Breast epithelium (tissue), 4 donors: Measurements from ENCODE around the gene AGAP3. TPM values are rescaled to one million over a fixed set of nuclear protein-coding genes. Genes with fewer than 3 reads are reported as not detected.

Source experiments
- DNase-seq, 2 donors: peaks; one replicate each; pipeline ENCODE4 v3.0.0-alpha.2; 2019; ENCODE audit warnings: low spot score in 2 of 2
- H3K27ac ChIP-seq, 2 donors: fragments of 200-600 bp; sonication (generic) in 1 of 2; one replicate each; pipeline ENCODE4 v1.5.1; 2016 to 2019; ENCODE audit warnings: mild to moderate bottlenecking in 1 of 2
- H3K27me3 ChIP-seq, 2 donors: fragments of 200-600 bp; sonication (generic) in 1 of 2; one replicate each; pipeline versions ENCODE4 v1.5.1 to v1.6.0; 2017 to 2019; ENCODE audit warnings: control low read depth in 1 of 2, mild to moderate bottlenecking in 1 of 2
- H3K36me3 ChIP-seq: fragments of 200-600 bp; one replicate; pipeline ENCODE4 v1.5.1; 2019
- H3K4me1 ChIP-seq, 2 donors: fragments of 200-600 bp; sonication (generic); one replicate each; pipeline ENCODE4 v1.5.1; 2016 to 2019; ENCODE audit warnings: control low read depth in 1 of 2
- H3K4me3 ChIP-seq, 3 donors: fragments of 200-600 bp; sonication (generic); 1 replicate in 2 of 3; 2 replicates in 1 of 3; pipeline ENCODE4 v1.5.1; 2016 to 2019; ENCODE audit warnings: mild to moderate bottlenecking in 3 of 3, moderate library complexity in 2 of 3
- H3K9me3 ChIP-seq, 2 donors: fragments of 200-600 bp; sonication (generic) in 1 of 2; one replicate each; pipeline ENCODE4 v1.5.1; 2016 to 2019; ENCODE audit warnings: control low read depth in 1 of 2
- POLR2A ChIP-seq: fragments of 450-650 bp; IDR thresholded peaks from one replicate; pipeline ENCODE4 v1.6.1; 2016; ENCODE audit warnings: antibody characterized with exemption, mild to moderate bottlenecking, moderate library complexity
- POLR2AphosphoS5 ChIP-seq, 3 donors: sonication (generic); formaldehyde crosslinking; IDR thresholded peaks; one replicate each; pipeline ENCODE4 v1.6.1; 2017; ENCODE audit warnings: antibody characterized with exemption in 3 of 3
- intact Hi-C: fragments of 100-400 bp; cut with DNase I; formaldehyde crosslinking; loops from one replicate; pipeline ENCODE4 v1.15.1; 2023; ENCODE audit warnings: low total_unique reads
- total RNA-seq, 3 donors: library from RNA; depleted of rRNA; stranded (reverse); fragments of >200 nt; gene quantifications; one replicate each; pipeline ENCODE4 v1.1.0, GENCODE V29; 2016
- TF ChIP-seq, protein P1 (sequence below), 3 donors: fragments of 450-650 bp; IDR thresholded peaks; one replicate each; pipeline ENCODE4 v1.5.1; 2016 to 2017; ENCODE audit warnings: antibody characterized with exemption in 3 of 3, mild to moderate bottlenecking in 3 of 3, moderate library complexity in 3 of 3

Gene AGAP3
- total RNA-seq, 3 donors from 2014 or later, result 47.2 to 58.1 (median 55.1) TPM

DNA sequence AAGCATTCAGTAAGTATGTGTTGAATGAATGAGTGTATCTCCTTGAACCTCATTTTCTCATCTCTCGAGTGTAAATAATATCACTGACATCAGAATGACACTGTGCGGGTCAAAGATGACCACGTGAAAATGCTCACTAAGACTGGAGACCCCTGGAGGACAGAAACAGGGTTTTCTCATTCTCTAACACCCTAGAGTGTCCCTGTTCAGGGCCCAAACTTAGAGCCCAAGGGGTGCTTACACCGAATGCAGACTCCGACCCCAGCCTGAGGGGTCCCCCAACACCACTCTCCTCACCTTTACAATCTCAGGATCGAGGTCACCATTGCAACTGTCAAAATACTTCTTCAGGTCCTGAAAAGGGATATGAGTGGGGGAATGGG lies 30.0 kb upstream of the AGAP3 start:
- Histone ChIP-seq H3K27me3 (no peaks in the 10 kb centered on the region), H3K4me3 (no peak overlapping the region), H3K36me3 (no peaks in the 10 kb centered on the region), H3K4me1 (peaks cover 10 to 18% of the 10 kb centered on the region in 2 donors), H3K27ac (no peak overlapping the region), H3K9me3 (no peaks in the 10 kb centered on the region)
- intact Hi-C loops, result no loop called here
- TF ChIP-seq POLR2A (no peak), POLR2AphosphoS5 (IDR thresholded peaks at IDR 0.05) (no peak)
- TF ChIP-seq, protein P1, sequence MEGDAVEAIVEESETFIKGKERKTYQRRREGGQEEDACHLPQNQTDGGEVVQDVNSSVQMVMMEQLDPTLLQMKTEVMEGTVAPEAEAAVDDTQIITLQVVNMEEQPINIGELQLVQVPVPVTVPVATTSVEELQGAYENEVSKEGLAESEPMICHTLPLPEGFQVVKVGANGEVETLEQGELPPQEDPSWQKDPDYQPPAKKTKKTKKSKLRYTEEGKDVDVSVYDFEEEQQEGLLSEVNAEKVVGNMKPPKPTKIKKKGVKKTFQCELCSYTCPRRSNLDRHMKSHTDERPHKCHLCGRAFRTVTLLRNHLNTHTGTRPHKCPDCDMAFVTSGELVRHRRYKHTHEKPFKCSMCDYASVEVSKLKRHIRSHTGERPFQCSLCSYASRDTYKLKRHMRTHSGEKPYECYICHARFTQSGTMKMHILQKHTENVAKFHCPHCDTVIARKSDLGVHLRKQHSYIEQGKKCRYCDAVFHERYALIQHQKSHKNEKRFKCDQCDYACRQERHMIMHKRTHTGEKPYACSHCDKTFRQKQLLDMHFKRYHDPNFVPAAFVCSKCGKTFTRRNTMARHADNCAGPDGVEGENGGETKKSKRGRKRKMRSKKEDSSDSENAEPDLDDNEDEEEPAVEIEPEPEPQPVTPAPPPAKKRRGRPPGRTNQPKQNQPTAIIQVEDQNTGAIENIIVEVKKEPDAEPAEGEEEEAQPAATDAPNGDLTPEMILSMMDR (IDR thresholded peaks at IDR 0.05), result no peak
- no peak for DNase-seq

GRCh38 chr7:151056666-151057505 lies 29.4 kb upstream of the AGAP3 start:
- Histone ChIP-seq H3K27me3 (no peaks in the 10 kb centered on the region), H3K27ac (no peak overlapping the region), H3K4me3 (peak overlapping the region; percentile 81 to 98 (median 86)), H3K36me3 (no peaks in the 10 kb centered on the region), H3K9me3 (no peaks in the 10 kb centered on the region), H3K4me1 (peaks cover 13 to 24% of the 10 kb centered on the region in 2 donors)
- intact Hi-C loops, result no loop called here
- TF ChIP-seq POLR2AphosphoS5 (IDR thresholded peaks at IDR 0.05) (no peak), POLR2A (no peak)
- TF ChIP-seq, protein P1 (IDR thresholded peaks at IDR 0.05), result no peak
- DNase-seq, result peak in 1 of 2 donors; percentile 71

- TF ChIP-seq POLR2AphosphoS5 (IDR thresholded peaks at IDR 0.05) (no peak), POLR2A (no peak)
- TF ChIP-seq, protein P1 (IDR thresholded peaks at IDR 0.05), result no peak
- intact Hi-C loops, result no loop called here
- Histone ChIP-seq H3K27ac (peak within 1 kb of the TSS; percentile 97 to 100), H3K9me3 (no peaks in the 10 kb centered on the region), H3K4me3 (peak within 1 kb of the TSS; percentile 81 to 98 (median 86)), H3K27me3 (no peaks in the 10 kb centered on the region), H3K36me3 (no peaks in the 10 kb centered on the region), H3K4me1 (peaks cover 18 to 24% of the 10 kb centered on the region in 2 donors)
- no peak for DNase-seq
These were observed 28.7 kb upstream of the AGAP3 start, which contains the start of gene CDK5 for GRCh38 chr7:151057506-151057988. Gene CDK5 (minus strand): TSS chr7:151057897. CDS start chr7:151057848, 49 bp downstream.

DNA sequence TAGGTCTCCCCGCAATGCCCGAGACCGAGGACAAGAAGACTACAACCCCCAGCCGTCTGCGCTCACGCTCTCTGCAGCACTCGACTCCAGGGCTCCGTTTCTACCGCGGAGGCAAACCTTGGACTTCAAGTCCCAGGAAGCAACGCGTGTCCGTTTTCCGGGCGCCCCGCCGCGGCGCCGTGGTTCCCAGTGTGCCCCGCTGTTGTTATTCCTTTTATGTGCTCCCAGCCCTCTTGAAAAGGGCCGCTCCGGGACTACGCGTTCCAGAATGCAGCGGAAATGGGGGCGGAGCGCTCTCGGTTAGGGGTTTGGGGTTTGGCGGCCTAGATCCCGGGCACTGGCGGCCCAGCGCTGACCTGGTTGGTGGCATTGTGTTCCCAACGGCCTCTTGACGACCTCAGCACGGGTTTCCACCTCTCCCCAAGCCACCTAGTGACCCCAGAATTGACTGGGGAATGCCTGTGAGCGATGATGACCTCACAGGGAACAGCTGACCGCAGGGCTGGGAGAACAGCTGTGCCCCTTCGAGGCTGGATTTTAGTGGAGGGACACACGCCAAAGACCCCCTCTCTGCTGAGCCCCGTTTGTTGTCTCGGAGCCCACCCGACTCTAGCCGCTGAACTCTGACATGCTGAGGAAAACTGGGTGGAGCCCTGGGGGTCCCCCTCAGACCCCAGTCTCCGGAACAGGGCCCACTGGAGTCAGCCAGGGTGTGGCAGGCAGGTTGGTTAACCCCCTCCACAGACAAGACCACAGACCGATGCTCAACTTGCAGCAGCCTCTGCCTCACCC lies 28.1 kb upstream of the AGAP3 start:
- intact Hi-C loops, result no loop called here
- Histone ChIP-seq H3K4me3 (peak overlapping the region; percentile 81 to 98 (median 86)), H3K27me3 (no peaks in the 10 kb centered on the region), H3K4me1 (peaks cover 20 to 24% of the 10 kb centered on the region in 2 donors), H3K36me3 (no peaks in the 10 kb centered on the region), H3K27ac (peak overlapping the region; percentile 97 to 100), H3K9me3 (no peaks in the 10 kb centered on the region)
- TF ChIP-seq, protein P1 (IDR thresholded peaks at IDR 0.05), result no peak
- TF ChIP-seq POLR2A (peak; percentile 50), POLR2AphosphoS5 (IDR thresholded peaks at IDR 0.05) (peak; percentile 76 to 87 (median 80))
- peak; percentile 98 to 99 for DNase-seq
